ENCODE results near the gene CHIA. TPM values are rescaled to one million over a fixed set of nuclear protein-coding genes. Genes with fewer than 3 reads are reported as not detected.

Gene CHIA
- total and polyA plus RNA-seq, 2 of the 4 experiments (the other 2 are of a cell fraction): not detected

DNA sequence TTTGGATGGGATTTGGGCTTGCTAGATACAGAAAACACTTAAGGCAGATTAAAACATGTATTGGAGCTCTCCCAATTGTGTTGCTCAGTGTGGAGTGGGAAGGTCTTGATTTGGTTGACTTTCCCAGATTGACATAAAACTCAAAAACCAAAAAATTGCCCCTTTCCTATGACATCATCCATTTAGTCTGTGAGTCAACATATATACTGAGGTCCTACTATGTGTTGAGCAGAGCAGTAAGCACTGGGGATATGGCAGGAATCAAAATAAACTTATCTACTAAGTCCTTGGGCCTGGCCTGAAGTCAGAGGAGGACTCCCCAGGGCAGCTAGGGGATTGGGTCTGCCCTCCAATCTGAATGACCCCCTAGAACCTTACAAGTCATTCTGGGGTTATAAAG, 61.0 kb downstream of the CHIA start:
- intact Hi-C loops (cut with micrococcal nuclease): no loop called here
- Histone ChIP-seq H4K91ac (ENCODE audit: insufficient read depth, low read depth, low read length) (no peak overlapping the region), H3K79me1 (ENCODE audit: low read depth in 1 of 2, low read length in 2 of 2) (no peaks in the 10 kb centered on the region), H3K18ac (ENCODE audit: low read depth, low read length) (no peak overlapping the region), H3K4me1 (ENCODE audit: control insufficient read depth, insufficient read depth, low read length) (no peaks in the 10 kb centered on the region), H3K4ac (ENCODE audit: low read depth, low read length) (no peak overlapping the region), H2BK20ac (ENCODE audit: low read depth, low read length) (no peak overlapping the region), H4K20me1 (ENCODE audit: insufficient read depth, low read length) (no peaks in the 10 kb centered on the region), H2BK15ac (ENCODE audit: low read depth, low read length) (no peak overlapping the region), H3K9ac (ENCODE audit: low read depth, low read length) (no peak overlapping the region), H4K5ac (ENCODE audit: low read depth, low read length) (no peak overlapping the region), H3K36me3 (ENCODE audit: control insufficient read depth, insufficient read depth, low read length) (no peaks in the 10 kb centered on the region), H3K9me1 (ENCODE audit: insufficient read depth, low read length) (no peaks in the 10 kb centered on the region), H2BK5ac (ENCODE audit: low read depth, low read length, poor library complexity, severe bottlenecking) (no peak overlapping the region), H3K9me3 (ENCODE audit: control insufficient read depth, insufficient read depth, low read length) (no peaks in the 10 kb centered on the region), H2AFZ (replicated peaks; ENCODE audit: low read length, poor library complexity) (no peak overlapping the region), H2BK120ac (ENCODE audit: low read depth, low read length) (no peak overlapping the region), H3K27me3 (ENCODE audit: control insufficient read depth, insufficient read depth, low read length) (peaks cover 6% of the 10 kb centered on the region), H3K23ac (ENCODE audit: low read depth, low read length) (no peak overlapping the region), H3K14ac (replicated peaks; ENCODE audit: low read depth, low read length) (no peak overlapping the region), H2AK5ac (ENCODE audit: low read depth, low read length) (no peak overlapping the region), H3K4me2 (ENCODE audit: low read depth, low read length) (no peak overlapping the region), H3K4me3 (ENCODE audit: insufficient read depth, low read depth, low read length) (no peak overlapping the region), H3K27ac (ENCODE audit: insufficient read depth, low read length) (no peak overlapping the region), H2AK9ac (replicated peaks; ENCODE audit: low read depth, low read length, poor library complexity) (no peak overlapping the region), H3K56ac (ENCODE audit: extremely low read depth, insufficient read depth, low read length) (no peak overlapping the region), H4K8ac (ENCODE audit: low read depth in 2 of 2, low read length in 2 of 2) (no peak overlapping the region)
- DNase-seq (no peak), ATAC-seq (ENCODE audit: low read depth) (no peak)
- POLR2A ChIA-PET (ENCODE audit: unreplicated experiment): no interaction called here
- CTCF ChIA-PET: no interaction called here
- in situ Hi-C loops (cut with MboI; ENCODE audit: low sequenced_read_pairs): no loop called here
- BruUV-seq (replicated peaks): no TSS peak
- no peak for TF ChIP-seq POLR2A (IDR thresholded peaks at IDR 0.05; ENCODE audit: low read depth, low read length)
- TF ChIP-seq CHD1 (IDR thresholded peaks at IDR 0.05; ENCODE audit: low read depth, low read length): no peak
- TF ChIP-seq, protein P1, sequence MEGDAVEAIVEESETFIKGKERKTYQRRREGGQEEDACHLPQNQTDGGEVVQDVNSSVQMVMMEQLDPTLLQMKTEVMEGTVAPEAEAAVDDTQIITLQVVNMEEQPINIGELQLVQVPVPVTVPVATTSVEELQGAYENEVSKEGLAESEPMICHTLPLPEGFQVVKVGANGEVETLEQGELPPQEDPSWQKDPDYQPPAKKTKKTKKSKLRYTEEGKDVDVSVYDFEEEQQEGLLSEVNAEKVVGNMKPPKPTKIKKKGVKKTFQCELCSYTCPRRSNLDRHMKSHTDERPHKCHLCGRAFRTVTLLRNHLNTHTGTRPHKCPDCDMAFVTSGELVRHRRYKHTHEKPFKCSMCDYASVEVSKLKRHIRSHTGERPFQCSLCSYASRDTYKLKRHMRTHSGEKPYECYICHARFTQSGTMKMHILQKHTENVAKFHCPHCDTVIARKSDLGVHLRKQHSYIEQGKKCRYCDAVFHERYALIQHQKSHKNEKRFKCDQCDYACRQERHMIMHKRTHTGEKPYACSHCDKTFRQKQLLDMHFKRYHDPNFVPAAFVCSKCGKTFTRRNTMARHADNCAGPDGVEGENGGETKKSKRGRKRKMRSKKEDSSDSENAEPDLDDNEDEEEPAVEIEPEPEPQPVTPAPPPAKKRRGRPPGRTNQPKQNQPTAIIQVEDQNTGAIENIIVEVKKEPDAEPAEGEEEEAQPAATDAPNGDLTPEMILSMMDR (conservative IDR thresholded peaks at IDR 0.05; ENCODE audit: low read depth, low read length): no peak
- TF ChIP-seq, protein P2, sequence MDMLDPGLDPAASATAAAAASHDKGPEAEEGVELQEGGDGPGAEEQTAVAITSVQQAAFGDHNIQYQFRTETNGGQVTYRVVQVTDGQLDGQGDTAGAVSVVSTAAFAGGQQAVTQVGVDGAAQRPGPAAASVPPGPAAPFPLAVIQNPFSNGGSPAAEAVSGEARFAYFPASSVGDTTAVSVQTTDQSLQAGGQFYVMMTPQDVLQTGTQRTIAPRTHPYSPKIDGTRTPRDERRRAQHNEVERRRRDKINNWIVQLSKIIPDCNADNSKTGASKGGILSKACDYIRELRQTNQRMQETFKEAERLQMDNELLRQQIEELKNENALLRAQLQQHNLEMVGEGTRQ (IDR thresholded peaks at IDR 0.05; ENCODE audit: low read depth, low read length): no peak
- TF ChIP-seq FOS (IDR thresholded peaks at IDR 0.05; ENCODE audit: low read depth, low read length): no peak
- TF ChIP-seq, protein P3, sequence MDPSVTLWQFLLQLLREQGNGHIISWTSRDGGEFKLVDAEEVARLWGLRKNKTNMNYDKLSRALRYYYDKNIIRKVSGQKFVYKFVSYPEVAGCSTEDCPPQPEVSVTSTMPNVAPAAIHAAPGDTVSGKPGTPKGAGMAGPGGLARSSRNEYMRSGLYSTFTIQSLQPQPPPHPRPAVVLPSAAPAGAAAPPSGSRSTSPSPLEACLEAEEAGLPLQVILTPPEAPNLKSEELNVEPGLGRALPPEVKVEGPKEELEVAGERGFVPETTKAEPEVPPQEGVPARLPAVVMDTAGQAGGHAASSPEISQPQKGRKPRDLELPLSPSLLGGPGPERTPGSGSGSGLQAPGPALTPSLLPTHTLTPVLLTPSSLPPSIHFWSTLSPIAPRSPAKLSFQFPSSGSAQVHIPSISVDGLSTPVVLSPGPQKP (IDR thresholded peaks at IDR 0.05; ENCODE audit: borderline replicate concordance, low read depth, low read length): no peak
- TF ChIP-seq RCOR1 (IDR thresholded peaks at IDR 0.05; ENCODE audit: insufficient replicate concordance, low read length): no peak
- TF ChIP-seq MXI1 (IDR thresholded peaks at IDR 0.05; ENCODE audit: borderline replicate concordance, low read depth, low read length): no peak
- no peak for TF ChIP-seq MAFK (IDR thresholded peaks at IDR 0.05; ENCODE audit: low read depth, low read length)
- no peak for TF ChIP-seq BHLHE40 (IDR thresholded peaks at IDR 0.05; ENCODE audit: low read depth, low read length)
- no peak for TF ChIP-seq MAZ (IDR thresholded peaks at IDR 0.05; ENCODE audit: borderline replicate concordance, low read depth, low read length)
- dilution Hi-C loops (cut with HindIII; ENCODE audit: low sequenced_read_pairs, unreplicated experiment): no loop called here
